Peyer's patch (tissue), 4 donors: Measurements from ENCODE around the gene EFTUD2.

Experiments used
- CTCF ChIP-seq, 6 experiments: fragments of 450-650 bp in 4 of 6; fragments of 200-600 bp in 2 of 6; sonication (generic) in 1 of 6; IDR thresholded peaks; one replicate each; pipeline ENCODE4 v1.5.1; 2017 to 2019; ENCODE audit warnings: antibody characterized with exemption in 6 of 6, mild to moderate bottlenecking in 3 of 6, moderate library complexity in 1 of 6
- POLR2A ChIP-seq, 2 donors: fragments of 450-650 bp; IDR thresholded peaks; one replicate each; pipeline ENCODE4 v1.5.1; 2017; ENCODE audit warnings: antibody characterized with exemption in 2 of 2, mild to moderate bottlenecking in 2 of 2, moderate library complexity in 2 of 2

GRCh38 chr17:44907729-44908470 is 8.7 kb upstream of the EFTUD2 start:
- TF ChIP-seq CTCF (IDR thresholded peaks at IDR 0.05) (no peak), POLR2A (IDR thresholded peaks at IDR 0.05) (no peak)
